MM.1S (cell line): ENCODE results near the gene DXO.

Experiments used
- EZH2 ChIP-seq: fragments of 300-600 bp; sonication (generic); optimal IDR thresholded peaks from 2 replicates; pipeline ENCODE3; 2017; ENCODE audit warnings: low read depth, mild to moderate bottlenecking, antibody characterized with exemption, low read length, mixed read lengths
- TF ChIP-seq, protein P1 (sequence below): fragments of 300-600 bp; sonication (generic); IDR thresholded peaks from 2 replicates; pipeline ENCODE4 v1.5.1; 2016; ENCODE audit warnings: antibody characterized with exemption, low read length, mixed read lengths

GRCh38 chr6:31948306-31948705 lies 23.6 kb downstream of the DXO start:
- TF ChIP-seq, protein P1, sequence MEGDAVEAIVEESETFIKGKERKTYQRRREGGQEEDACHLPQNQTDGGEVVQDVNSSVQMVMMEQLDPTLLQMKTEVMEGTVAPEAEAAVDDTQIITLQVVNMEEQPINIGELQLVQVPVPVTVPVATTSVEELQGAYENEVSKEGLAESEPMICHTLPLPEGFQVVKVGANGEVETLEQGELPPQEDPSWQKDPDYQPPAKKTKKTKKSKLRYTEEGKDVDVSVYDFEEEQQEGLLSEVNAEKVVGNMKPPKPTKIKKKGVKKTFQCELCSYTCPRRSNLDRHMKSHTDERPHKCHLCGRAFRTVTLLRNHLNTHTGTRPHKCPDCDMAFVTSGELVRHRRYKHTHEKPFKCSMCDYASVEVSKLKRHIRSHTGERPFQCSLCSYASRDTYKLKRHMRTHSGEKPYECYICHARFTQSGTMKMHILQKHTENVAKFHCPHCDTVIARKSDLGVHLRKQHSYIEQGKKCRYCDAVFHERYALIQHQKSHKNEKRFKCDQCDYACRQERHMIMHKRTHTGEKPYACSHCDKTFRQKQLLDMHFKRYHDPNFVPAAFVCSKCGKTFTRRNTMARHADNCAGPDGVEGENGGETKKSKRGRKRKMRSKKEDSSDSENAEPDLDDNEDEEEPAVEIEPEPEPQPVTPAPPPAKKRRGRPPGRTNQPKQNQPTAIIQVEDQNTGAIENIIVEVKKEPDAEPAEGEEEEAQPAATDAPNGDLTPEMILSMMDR = no peak
- TF ChIP-seq EZH2 = no peak
